Right ventricle myocardium inferior (tissue), 1 donor: ENCODE data around the gene KDELR3. TPM values are rescaled to one million over a fixed set of nuclear protein-coding genes. Genes with fewer than 3 reads are reported as not detected.
A peak's percentile ranks its signal among the peaks of the same experiment; 100 is the strongest.

Source experiments
- ATAC-seq: fragments of 200-7000 bp; cut with Tn5 transposase; one replicate; pipeline ENCODE4 v1.9.1; 2020; ENCODE audit warnings: mild to moderate bottlenecking, moderate library complexity
- DNase-seq: peaks from one replicate; pipeline ENCODE4 v3.0.0; 2021; ENCODE audit errors: missing footprints
- intact Hi-C: fragments of 100-400 bp; cut with DNase I; formaldehyde crosslinking; loops from one replicate; pipeline ENCODE4 v1.11.0; 2022
- total RNA-seq: library from RNA; stranded (reverse); fragmentation: NEBNext Ultra II Directional; extraction: Animal tissue kit (Norgen Biotek cat#: 25700); gene quantifications from one replicate; pipeline ENCODE4 v1.2.1, GENCODE V29; 2021
- donor health status: DM: no; HTN: yes; CAD: no; lungs with severe emphysema.

The KDELR3 gene
- total RNA-seq, 1 donor from 2014 or later: 4.4 TPM

DNA sequence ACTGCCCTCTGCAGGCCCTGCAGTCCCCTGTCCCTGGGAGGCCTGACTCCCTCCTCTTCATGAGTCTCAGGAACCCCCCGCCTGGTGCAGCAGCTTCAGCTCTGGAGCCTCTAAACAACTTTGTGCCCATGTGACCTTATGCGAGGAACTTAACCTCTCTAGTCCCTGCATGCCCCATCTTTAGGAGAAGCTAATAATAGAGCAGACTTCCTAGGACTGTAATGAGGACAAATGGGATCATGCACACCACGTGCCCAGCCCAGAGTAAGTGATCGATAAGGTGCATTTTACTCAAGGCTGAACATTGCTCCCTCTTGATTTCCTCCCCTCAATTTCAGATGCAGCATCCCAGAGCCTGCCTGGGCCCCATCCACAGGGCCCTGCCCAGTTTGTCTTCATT, 31.9 kb upstream of the KDELR3 start:
- ATAC-seq: peak; percentile 15

DNA sequence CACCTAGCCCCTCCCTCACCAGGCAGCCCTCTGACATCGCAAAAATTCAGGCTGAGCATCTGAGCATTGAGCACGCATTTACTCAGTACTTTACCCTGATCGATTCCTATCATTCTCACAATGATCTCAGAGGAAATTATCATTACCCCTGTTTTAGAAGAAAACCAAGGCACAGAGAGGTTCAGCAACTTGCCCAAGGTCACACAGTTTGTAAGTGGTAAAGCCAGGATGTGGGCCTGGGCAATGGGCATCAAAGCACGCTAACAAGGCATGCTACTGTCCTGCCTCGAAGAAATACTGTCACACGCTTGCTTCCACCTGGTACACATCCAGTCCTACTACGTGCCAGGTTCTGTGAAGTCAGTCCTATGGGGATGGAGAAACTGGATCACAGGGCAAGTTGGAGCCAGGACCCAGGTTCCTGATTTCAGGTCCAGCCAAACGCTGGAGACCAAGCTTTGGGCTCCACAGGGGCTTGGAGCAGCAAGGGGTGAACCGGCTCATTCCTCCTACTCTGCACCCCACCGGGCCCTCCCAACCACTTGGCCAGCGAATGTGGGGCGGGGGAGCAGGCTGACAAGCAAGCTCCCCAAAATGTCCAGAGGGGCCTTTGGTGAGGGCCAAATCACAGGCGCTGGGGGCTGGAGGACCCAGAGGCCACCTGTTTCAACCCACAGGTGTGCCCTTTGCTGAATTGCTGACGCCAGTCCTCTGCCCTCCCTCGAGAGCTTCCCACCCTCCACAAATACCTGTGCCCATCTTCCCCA, 31.1 kb upstream of the KDELR3 start:
- intact Hi-C loops: no loop called here
- ATAC-seq (no peak), DNase-seq (no peak)

More for the DNA sequence above, 31.9 kb upstream of the KDELR3 start:
- DNase-seq: no peak
- intact Hi-C loops: no loop called here

DNA sequence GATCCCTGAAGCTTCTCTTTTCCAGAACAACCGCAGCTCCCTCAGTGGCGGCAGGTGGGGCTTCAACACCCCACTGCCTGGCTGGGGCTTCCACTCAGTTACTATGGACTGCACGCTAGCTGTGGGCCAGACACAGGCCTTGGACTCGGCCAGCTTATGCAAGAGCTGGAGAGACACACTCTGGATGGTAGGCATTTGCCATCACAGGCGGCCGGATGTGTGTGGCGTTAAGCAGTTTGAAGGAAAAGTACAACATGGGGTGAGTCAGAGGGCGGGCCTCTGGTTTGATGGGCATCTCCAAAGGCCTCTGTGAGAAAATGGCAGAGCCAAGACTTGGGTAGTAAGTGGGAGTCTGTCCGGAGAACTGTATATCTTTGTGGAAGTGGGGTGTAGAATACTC, 30.5 kb upstream of the KDELR3 start:
- no peak for ATAC-seq
- DNase-seq: no peak
- intact Hi-C loops: no loop called here

DNA sequence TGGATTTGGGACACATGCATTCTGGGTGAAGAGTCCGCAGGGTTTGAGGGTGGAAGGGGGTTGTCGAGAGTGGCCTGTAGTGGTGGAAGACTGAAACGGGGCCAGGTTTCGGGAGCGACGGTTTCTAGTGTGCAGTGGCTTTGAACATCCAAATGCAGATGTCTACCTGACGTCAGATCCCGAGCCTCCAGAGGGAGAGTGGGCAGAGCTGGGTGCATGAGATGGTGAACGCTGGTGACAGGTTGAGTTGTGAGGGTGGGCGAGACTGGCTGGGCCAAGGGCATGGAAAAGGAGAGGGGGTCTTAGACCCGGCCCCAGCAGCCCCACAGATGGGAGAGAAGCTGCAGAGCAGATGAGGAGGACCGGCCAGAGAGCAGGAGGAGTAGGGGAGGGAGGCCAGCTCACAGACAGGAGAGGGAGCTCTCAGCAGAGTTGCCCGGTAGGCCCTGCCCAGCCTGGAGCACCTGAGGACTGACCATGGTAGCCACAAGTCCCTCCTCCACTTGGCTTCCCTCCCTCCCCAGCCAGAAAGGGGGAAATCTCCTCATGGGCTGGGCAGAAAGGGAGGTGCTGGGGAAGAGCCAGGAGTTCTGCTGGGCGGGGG, 27.0 kb upstream of the KDELR3 start:
- DNase-seq (no peak), ATAC-seq (no peak)
- intact Hi-C loops: no loop called here

DNA sequence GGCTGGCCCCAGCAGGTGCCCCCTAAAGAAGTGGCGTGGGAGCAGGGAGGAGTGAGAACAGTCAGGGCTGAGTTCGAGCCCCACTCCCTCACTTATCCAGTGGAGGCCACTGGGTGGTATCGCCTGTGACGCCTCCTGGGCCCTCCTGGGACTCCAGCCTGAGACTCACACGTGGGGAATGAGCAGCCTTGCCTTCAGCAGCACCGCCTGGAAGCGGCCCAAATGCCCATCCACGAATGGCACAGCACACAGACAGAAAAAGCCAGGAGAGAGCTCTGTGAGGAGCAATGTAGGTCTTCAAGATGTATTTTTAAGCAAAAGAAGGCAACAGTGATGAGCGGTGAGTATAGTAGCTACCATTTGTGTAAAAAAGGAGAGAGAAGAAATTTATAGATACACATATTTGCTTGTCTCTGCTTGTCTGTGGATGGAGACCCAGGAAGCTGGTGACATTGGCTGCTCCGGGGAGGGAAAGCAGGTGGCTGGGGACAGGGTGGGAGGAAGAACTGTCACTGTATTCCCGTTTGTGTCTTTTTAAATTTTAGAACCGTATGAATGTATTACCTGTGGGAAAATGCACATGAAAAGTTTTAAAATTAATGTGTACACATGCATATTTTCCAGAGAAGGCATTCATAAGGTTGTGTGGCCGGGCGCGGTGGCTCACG, 26.1 kb upstream of the KDELR3 start:
- DNase-seq (no peak), ATAC-seq (no peak)
- intact Hi-C loops: no loop called here

DNA sequence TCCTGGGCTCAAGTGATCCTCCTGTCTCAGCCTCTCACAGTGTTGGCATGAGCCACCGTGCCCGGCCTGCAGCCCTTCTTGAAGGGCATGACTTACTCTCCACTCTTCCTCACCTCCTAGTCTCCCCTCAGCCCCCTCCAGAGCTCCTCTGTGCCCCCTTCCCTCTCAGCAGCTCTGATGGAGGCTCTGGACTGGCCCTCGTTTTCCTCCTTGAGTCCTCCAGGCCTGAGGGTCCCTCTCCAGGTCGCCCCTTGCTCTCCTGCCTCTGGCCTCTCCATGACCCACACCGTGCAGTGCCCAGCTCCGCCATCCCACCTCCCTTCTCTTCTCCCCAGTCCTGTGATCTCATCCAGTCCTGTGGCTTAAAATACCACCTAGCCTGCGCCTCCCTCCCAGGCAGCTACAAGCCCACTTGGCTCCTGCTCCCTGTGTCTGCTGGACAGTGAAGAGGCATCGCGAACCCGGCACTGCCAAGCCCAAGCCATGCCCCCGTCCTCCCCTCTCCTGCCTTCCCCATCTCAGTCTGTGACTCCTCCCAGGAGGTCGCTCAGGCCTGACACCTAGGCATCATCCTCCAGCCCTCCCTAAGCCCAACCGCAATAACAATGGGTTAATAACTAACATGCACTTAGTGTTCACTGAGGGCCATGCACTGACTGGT, 24.8 kb upstream of the KDELR3 start:
- intact Hi-C loops: no loop called here
- peak; percentile 78 for ATAC-seq
- peak; percentile 75 for DNase-seq

DNA sequence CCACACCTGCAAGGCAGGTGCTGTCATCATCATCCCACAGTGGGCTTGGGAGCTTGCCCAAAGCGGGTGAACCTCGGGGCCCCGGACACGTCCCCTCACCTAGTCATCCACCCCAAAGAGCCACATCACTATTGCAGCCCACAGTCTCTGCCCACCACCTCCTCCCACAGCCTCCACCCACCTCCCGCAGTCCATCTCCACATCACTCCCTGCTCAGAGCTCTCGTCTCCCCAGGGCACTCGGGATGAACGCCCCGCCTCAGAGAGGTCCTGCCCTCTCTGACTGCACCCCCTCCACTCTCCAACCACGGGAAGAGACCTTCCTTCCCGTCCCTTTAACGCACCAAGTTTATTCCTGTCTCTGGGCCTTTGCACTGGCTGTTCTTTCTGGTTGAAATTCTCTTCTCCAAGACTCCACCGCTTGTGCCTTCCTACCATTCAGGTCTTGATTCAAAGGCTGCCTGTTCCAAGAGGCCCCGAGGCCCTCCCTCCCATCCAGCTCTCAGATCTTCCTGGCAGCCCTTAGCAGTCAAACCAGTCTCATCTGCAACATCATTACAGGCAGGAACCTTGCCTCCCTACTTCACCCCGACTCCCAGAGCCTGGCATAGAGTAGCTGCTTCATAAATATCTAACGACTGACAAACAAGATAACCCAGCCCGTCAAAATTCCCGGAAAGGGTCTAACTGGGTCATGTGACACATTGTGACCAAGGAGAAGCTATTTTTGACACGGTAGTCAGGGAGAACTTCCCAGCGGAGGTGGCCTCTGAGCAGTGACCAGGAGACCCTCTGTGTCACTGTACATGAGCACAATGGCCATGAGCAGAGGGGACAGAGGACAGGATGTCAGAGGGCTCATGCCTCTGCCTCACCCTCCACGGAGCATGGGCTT, 24.0 kb upstream of the KDELR3 start:
- no peak for DNase-seq
- ATAC-seq: no peak
- intact Hi-C loops: no loop called here

DNA sequence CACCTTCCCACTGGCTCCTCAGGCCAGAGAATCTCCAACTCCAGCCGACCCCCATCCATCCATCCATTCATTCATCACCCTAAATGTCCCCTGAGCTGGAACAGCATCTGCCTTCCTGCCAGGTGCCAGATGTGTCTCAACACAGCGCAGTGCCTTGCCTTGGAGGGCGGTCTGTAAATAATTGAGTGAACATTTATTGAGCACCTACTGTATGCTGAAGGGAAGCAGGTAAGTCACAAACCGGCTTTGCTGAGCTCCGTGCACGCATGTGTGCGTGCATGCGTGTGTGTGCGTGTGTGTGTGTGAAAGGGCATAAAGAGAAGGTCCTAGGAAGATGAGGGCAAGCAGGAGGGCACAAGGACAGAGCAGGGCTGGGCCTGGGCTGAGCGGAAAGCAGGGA, 23.1 kb upstream of the KDELR3 start:
- ATAC-seq (no peak), DNase-seq (no peak)
- intact Hi-C loops: no loop called here

DNA sequence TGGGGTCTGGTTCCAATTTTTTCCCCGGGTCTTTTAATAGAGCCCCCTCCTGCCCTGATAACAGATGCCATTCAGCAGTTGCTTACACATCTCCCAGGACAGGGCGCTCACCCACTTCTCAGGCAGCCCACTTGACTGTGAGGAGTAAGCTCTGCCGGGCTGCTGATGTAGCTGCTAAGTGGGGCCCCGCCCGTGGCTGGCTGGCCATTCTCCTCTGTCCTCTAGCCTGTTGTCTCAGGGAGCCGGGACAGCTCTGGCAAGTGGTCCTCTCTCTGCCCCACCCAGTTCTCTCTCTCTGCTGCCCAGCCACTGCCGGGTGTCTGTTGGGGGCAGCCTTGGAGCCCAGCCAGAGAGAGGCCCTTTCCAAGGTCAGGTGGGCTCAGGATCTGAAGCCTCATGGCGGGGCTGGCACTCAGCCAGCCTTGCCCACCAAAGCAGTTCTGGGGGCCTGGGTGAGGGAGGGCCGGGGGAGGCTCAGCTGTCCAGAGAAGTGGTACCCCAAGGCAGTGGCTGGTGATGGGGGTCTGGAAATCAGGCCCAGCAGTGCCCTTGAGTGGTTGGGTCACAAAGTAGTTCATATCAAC, 21.8 kb upstream of the KDELR3 start:
- intact Hi-C loops: no loop called here
- ATAC-seq (no peak), DNase-seq (no peak)

DNA sequence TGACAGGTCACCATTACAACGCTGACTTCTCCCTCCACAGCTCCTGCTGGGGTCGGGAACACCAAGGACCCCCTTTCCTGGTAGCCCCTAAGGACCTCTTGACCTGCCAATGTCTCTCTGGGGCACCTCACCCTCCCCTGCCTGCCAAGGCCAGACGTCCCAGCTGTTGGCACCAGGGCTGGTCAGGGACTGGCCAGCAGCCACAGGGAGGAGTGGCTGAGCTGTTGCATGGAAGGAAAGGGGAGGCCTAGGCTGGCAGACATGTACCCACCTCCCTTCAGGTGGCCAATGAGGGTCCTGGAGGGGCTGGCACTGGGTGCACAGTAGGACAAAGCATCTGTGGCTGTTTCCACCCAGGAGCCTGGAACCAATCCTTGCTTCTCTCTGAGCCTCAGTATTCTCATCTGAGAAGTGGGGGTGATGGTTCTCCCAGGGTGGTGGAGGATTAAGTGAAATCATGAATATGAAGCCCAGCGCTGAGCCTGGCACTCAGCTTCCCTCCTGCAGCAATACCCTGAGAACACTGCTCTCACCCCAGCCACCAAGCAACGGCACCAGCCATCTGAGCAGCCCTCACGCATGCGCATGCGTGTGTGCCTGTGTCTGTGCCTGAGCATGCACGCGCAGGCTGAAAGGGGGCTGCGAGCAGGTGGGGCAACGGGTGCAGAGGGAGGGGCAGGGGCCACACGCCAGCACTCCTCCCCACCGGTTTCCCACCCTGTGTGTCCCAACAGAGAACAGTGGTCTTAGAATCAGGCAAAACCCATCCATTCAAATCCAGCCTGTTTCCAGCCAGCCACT, 18.8 kb upstream of the KDELR3 start:
- intact Hi-C loops: no loop called here
- DNase-seq (no peak), ATAC-seq (peak; percentile 49)

DNA sequence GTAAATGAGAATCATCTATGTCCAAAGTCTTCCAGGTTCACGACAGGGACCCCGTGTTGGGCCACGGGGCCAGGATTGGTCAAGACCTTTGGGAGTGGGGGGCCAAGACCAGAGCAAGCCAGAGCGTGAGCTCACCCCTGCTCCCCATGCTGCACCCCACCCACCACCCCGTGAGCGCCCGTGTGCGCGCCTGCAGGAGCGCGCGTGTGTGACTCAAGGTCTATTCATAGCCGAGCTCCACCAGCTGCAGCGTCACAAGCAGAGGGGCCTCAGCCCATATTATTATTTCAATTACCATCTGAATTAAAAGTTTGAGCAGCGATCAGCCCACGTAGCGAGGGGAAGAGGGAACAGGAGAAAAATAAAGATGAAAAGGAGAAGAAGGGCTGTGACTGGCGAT, 18.1 kb upstream of the KDELR3 start:
- DNase-seq: no peak
- peak; percentile 39 for ATAC-seq
- intact Hi-C loops: no loop called here

DNA sequence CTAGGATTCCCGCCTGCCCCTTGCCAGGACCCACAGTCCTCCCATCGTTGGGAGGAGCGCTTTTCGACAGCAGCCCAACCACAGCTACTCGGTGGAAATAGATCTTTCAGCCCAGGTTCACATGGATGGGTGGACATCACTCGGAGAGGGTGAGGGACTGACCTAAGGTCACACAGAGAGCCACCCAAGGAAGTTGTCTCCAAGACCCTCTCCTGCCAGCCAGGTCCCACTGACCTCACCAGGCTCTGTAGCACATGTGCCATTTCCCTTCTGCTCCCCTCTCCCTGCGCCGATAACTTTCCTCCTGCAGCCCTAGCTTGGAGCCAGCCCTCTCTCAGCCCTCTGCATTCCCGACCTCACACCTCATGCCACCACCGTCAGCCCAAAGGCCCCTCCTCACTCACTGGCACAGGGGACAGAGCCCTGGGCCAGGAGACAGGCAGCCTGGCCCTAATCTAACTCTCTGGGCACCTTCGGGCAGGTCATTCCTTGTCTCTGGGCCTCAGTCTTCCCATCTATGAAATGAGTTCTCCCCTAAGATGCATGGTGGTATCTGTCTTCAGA, 17.6 kb upstream of the KDELR3 start:
- peak; percentile 67 for ATAC-seq
- DNase-seq: no peak
- intact Hi-C loops: no loop called here

DNA sequence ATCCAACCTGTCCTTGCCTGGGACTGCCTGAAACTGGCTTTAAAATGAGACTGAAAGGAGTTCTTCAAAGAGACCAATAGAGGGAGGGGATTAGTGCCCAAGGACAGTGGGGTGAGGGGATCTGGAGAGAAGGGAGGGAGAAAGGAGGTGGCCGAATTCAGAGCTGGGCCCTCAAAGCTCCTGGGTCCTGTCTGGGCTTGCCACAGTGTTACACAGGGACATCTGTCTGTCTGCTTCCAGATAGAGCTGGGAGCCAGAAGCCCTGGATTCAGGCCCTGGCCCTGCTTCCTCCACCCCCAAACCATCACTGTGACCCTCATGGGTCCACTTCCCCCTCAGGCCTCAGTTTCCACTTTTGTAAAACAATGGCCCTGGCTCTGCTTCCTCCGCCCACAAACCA, 16.5 kb upstream of the KDELR3 start:
- DNase-seq (no peak), ATAC-seq (no peak)
- intact Hi-C loops: no loop called here

DNA sequence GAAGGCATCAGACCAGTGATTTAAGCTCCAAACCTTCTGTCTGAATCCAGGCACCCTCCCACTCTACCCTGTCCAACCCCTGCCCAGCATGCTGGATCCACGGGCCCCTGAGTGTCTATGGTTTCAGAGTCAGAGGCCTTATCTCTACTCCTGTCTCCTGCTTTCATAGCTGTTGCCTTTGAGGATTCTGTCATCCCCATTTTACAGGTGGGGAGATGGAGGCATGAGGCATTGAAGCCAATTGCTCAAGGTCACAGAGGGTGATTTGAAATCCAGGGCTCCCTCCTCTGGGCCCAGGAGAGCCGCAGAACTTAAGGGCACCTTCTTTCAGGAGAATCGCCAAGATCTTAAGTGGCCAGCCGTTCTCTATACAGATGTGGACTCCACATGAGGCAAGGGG, 16.0 kb upstream of the KDELR3 start:
- intact Hi-C loops: no loop called here
- no peak for ATAC-seq
- DNase-seq: no peak

DNA sequence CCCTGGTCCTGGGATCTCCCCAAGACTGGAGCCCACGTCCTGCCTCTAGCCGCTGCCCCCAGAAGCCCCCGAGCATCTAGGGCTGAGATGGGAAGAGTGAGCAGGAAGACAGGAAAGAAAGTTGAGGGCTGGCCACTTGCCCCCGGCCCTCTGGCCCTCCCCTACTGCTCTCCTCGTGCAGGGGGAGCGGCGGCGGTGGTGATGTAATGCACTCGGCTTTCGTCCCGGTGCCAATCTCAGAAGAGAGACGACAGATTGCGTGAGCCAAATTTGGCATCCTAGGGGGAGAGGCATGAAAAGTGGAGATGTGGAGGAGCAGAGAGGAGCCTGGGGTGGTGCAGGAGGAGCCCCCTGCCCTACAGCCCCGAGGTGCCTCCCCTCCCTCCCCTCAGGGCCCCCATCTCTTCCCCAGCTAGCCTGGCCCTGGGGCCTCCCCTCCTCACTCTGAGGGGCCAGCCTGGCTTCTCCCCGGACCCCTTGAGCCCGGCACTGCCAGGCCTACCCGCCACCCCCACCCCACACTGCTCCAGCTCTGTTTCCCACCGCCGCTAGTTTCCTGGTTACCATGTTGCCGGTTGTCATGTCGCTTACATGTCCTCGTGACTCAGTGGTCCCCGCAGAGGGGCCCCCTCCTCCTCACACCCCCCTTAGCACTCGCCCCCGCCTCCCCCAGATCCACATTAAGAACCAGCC, 15.4 kb upstream of the KDELR3 start:
- DNase-seq (peak; percentile 81), ATAC-seq (peak; percentile 49)
- intact Hi-C loops: no loop called here

DNA sequence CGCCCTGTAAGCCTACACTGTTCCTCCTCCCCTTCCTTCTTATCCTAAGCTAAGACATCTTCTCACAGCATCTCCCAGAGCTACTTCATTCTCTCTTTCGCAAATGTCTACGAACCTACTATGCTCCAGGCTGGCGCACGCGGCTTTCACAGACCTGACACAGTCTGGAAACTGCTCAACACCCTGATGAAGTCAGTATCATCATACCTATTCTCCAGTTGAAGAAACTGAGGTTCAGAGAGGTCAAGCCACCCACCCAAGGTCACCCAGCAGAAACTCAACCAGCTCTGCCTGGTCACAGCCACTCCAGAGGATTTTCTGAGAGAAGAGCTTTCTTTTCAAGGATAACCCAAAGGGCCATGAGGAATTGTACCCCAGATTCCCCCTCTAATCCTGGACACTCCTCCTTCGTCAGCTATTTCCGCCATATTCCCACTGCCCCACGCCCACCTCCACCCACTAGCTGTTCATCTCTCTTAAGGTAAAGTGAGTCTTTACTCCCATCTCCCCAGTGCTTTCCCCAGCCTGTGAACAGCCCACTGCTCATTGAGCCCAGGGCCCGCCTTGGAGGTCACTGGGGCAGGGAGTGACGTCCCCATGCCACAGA, 14.7 kb upstream of the KDELR3 start:
- no peak for ATAC-seq

More for the DNA sequence above, 14.7 kb upstream of the KDELR3 start:
- DNase-seq: no peak
- intact Hi-C loops: no loop called here
